RKO (cell line): ENCODE measurements around the gene FADS3.

Source experiments
- DNase-seq: peaks from one replicate; pipeline ENCODE4 v3.0.0-alpha.2; 2016; ENCODE audit warnings: low spot score

Gene FADS3

DNA sequence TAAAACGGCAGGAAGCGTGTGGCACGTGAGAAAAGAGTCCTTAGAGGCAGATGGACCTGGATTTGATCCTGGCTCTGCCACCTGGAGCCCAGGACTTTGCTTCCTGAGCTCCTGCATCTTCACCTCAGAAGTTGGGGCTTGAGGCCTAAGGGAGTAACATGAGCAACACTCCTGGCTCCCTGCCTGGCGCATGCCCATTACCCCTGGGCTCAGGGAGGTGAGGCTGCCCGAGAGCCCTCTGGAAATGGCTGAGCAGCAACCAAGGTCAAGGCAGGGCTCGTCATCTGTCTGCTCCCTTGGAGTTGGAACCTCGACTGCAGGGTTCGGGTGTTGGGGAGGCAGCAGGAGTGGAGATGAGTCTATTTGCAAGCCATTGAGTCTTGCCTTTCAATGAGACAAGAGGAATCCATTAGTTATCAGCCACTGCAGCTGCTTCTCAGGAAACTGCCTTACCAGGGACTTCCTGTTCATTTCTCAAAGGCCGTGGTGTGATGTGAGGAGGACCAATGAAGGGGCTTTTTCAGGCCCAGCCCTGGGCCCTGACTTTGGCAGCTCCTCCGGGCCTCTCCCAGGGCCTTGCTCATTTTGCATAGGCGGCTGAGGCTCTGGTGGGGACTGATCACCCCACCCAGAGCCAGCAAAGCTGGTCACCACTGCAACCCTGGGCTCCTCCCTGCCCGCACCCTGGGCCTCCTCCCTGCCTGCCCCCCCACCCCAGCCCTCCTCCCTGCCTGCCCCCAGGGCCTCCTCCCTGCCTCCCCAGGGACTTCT, 56.9 kb downstream of the FADS3 start:
- DNase-seq, result no peak

GRCh38 chr11:61833926-61834277, 57.4 kb downstream of the FADS3 start:
- no peak for DNase-seq

GRCh38 chr11:61833471-61833870, 57.9 kb downstream of the FADS3 start:
- no peak for DNase-seq

- no peak for DNase-seq
Observed at GRCh38 chr11:61832754-61833153, 58.6 kb downstream of the FADS3 start.

DNA sequence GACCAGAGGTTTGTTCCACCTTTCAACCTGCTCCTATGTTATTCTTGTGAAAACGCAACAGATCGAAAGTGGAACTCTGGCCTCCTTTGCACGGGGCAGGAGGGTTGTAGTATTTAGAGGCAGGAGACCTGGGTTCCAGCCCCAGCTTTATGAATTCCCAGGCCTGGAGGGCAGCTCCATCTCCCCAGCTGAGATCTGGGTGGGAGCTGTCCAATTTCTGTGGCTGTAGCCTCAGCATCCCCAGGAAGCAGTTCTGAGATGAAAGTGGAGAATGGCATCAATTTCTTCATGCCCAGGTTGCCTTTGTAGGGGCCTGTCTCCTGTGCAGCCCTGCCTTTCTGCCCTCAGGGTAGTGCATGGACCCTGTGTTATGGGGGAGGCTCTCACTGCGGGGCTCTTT, 59.1 kb downstream of the FADS3 start:
- DNase-seq, result no peak

DNA sequence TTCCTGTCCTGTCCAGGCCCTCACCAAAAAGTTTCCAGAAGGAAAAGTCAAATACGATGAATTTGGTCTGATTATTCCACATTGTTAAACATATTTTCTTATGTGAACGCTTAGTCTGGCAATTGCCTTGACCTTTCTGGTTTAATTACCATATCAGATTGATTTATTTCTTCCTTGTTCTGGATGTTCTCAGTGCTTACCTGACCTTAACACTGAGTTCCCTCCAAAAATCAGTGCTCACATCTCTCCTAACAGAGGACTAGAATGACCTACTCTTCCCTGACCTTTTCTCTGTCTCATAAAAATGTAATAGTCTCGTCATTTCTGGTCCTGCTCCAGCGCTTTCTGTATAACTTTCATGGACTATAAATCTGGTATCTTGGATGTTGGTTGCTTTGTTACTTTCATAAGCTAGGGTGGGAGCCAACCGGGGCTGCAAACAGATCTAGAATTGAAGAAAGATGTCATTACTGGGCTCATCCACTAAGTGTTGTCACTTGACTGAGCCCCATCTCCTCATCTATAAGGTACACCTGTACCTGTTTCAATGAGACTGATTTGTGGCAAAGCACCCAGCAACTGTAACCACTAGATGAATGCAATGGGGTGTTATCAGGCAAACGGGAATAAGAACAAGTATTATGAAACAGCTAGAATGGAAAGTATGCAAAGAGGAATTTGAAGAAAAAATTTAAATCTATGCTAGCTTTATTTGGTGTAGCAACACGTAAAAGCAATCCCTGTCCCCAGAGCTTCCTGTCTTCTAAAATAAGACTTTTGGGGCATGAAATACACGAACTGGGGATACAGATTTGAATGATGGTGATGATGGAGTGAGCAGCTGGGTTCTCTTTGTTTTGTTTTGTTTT, 60.9 kb downstream of the FADS3 start:
- no peak for DNase-seq

- DNase-seq, result no peak
Observed at GRCh38 chr11:61829806-61830205, 61.5 kb downstream of the FADS3 start.

DNA sequence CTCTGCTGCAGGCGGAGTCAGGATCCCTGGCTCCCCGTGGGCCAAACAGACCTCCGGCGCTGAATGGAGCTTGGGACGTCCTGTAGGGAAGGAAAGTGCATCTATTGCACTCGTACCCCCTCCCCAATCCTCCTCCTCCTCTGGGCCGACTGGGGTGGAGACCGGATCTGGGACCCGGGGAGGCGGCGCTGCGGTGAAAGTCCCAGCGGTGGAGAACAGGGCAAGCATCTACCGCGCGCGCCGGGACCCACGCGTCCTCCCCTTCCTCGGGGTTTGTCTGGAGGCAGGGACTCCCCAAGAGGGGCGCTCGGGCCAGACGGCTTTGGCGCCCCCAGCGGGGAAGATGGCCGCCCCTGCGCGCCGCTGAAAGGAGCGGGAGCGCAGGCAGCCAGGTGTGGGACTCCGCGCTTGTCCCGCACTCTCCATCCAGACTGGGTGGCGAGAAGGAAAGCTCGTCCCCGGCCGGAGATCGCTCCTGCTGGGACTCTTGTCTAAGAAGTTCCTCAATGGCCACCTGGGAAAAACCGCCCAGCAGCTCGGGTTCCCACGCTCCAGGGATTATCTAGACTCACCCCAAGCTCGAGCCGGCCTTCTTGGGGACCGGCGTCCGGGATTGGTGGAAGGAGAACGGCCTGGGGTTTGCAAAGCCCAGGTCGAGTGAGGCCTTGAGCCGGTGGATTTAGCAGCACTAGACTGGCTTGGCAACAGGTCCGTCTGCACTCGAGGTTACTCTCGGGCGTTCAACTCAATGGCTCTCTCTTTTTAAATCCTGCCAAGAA, 62.5 kb downstream of the FADS3 start:
- DNase-seq, result no peak

GRCh38 chr11:61828379-61828628, 63.0 kb downstream of the FADS3 start:
- no peak for DNase-seq

- no peak for DNase-seq
Observed at GRCh38 chr11:61827571-61828378, 63.6 kb downstream of the FADS3 start, which contains the start of gene FADS2. Gene FADS2 (plus strand): TSS chr11:61828300. CDS start chr11:61828391, 91 bp downstream.

- DNase-seq, result no peak
Observed at GRCh38 chr11:61826930-61827570, 64.3 kb downstream of the FADS3 start.
